Testis (tissue), 3 donors: ENCODE results near the gene ALDH3B2. TPM values are rescaled to one million over a fixed set of nuclear protein-coding genes. Genes with fewer than 3 reads are reported as not detected.
"Not testable (repeated sequence)": the region's sequence is repeated elsewhere in the genome, so short reads cannot be mapped to it uniquely, and the experiment has no call there.

Source experiments
- DNase-seq: peaks from one replicate; pipeline ENCODE4 v3.0.0-alpha.2; 2019
- H3K27ac ChIP-seq, 2 donors: fragments of 200-600 bp; sonication (generic); one replicate each; pipeline ENCODE4 v1.5.1; 2019
- H3K27me3 ChIP-seq: fragments of 200-600 bp; sonication (generic); one replicate; pipeline ENCODE4 v1.5.1; 2019
- H3K36me3 ChIP-seq: fragments of 200-600 bp; sonication (generic); one replicate; pipeline ENCODE4 v1.5.1; 2017; ENCODE audit warnings: low read depth; ENCODE audit errors: missing control alignments
- H3K4me1 ChIP-seq: fragments of 200-600 bp; sonication (generic); one replicate; pipeline ENCODE4 v1.5.1; 2019
- H3K4me3 ChIP-seq, 2 donors: fragments of 200-600 bp; sonication (generic); one replicate each; pipeline ENCODE4 v1.5.1; 2017 to 2019
- H3K9me3 ChIP-seq: fragments of 200-600 bp; sonication (generic); one replicate; pipeline ENCODE4 v1.5.1; 2017
- POLR2A ChIP-seq: fragments of 450-650 bp; IDR thresholded peaks from one replicate; pipeline ENCODE4 v1.6.1; 2017; ENCODE audit warnings: antibody characterized with exemption, mild to moderate bottlenecking, moderate library complexity
- WGBS, 2 donors: methylation state at CpG; one replicate each; pipeline ENCODE4 v1.1.5; 2018; 5-methylcytosine and 5-hydroxymethylcytosine counted together
- intact Hi-C: fragments of 100-400 bp; cut with DNase I; formaldehyde crosslinking; loops from one replicate; pipeline ENCODE4 v1.15.1; 2023; ENCODE audit warnings: low total_unique reads
- polyA plus RNA-seq: library from polyadenylated mRNA; stranded (reverse); fragments of 350-450 nt; fragmentation: Illumina TruSeq; extraction: RNeasy Lipid Tissue Mini Kit (QIAGEN cat#74804); gene quantifications from one replicate; pipeline ENCODE4 v1.2.3, GENCODE V29; 2014; ENCODE audit warnings: low read depth, low replicate concordance; ENCODE audit not compliant: insufficient read depth
- total RNA-seq, 2 donors: library from RNA; depleted of rRNA; stranded (reverse); fragments of >200 nt; gene quantifications; one replicate each; pipeline ENCODE4 v1.2.3, GENCODE V29; 2016
- TF ChIP-seq, protein P1 (sequence below), 3 experiments: fragments of 450-650 bp in 2 of 3; fragments of 200-600 bp in 1 of 3; sonication (generic) in 1 of 3; IDR thresholded peaks; one replicate each; pipeline ENCODE4 v1.5.1; 2016 to 2019; ENCODE audit warnings: antibody characterized with exemption in 3 of 3, mild to moderate bottlenecking in 2 of 3, moderate library complexity in 1 of 3

The ALDH3B2 gene
- total and polyA plus RNA-seq, 3 donors from 2014 or later, result 0.19 TPM; not detected in 2

DNA sequence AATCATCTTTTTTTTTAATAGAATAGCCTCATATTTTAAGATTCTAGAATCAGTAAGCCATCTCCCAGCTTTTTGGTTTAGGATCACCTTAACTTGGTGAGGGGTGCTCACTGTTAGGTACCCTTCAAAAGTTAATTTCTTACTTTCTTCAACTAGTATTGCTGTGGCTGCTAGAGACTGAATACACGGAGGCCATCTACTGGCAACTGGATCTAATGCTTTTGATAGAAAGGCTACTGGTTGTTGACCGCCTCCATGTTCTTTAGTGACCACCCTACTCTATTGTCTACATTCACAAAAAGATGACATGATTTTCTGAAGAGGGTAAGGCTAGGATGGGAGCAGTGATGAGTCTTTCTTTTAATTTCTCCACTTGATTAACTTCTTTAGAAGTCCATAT, 16.7 kb upstream of the ALDH3B2 start:
- no peaks in the 10 kb centered on the region for H3K36me3 ChIP-seq
- no peak for DNase-seq
- 64 to 65% methylated on average over 2 of the region's 2 CpGs for WGBS, 2 donors
- intact Hi-C loops, result no loop called here
- no peaks in the 10 kb centered on the region for H3K4me1 ChIP-seq
- H3K9me3 ChIP-seq, result no peaks in the 10 kb centered on the region
- TF ChIP-seq, protein P1, sequence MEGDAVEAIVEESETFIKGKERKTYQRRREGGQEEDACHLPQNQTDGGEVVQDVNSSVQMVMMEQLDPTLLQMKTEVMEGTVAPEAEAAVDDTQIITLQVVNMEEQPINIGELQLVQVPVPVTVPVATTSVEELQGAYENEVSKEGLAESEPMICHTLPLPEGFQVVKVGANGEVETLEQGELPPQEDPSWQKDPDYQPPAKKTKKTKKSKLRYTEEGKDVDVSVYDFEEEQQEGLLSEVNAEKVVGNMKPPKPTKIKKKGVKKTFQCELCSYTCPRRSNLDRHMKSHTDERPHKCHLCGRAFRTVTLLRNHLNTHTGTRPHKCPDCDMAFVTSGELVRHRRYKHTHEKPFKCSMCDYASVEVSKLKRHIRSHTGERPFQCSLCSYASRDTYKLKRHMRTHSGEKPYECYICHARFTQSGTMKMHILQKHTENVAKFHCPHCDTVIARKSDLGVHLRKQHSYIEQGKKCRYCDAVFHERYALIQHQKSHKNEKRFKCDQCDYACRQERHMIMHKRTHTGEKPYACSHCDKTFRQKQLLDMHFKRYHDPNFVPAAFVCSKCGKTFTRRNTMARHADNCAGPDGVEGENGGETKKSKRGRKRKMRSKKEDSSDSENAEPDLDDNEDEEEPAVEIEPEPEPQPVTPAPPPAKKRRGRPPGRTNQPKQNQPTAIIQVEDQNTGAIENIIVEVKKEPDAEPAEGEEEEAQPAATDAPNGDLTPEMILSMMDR (IDR thresholded peaks at IDR 0.05), result no peak
- TF ChIP-seq POLR2A, result no peak
- no peak overlapping the region for H3K4me3 ChIP-seq
- H3K27me3 ChIP-seq, result no peaks in the 10 kb centered on the region
- no peak overlapping the region for H3K27ac ChIP-seq

DNA sequence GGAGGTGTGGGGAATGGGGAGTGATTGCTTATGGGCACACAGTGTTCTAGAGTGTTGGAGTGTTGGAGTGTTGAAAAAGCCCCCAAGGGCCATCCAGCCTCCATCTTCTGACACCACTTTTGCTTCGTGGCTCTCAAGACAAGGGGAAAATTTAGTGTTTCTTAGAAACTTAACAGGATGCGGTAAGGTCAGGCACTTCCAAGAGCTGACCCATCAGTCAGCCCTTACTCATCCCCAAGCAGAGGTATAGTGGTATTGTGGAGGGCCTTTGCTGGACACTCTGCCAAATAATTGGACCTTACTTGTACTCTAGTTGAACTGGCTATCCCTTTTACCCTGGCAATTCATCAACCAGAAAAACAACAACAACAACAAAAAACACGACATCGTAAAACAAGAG, 14.8 kb upstream of the ALDH3B2 start:
- H3K36me3 ChIP-seq, result no peaks in the 10 kb centered on the region
- DNase-seq, result no peak
- H3K9me3 ChIP-seq, result no peaks in the 10 kb centered on the region
- intact Hi-C loops, result no loop called here
- TF ChIP-seq, protein P1 (IDR thresholded peaks at IDR 0.05), result no peak
- TF ChIP-seq POLR2A, result no peak
- no peaks in the 10 kb centered on the region for H3K4me1 ChIP-seq
- no peaks in the 10 kb centered on the region for H3K27me3 ChIP-seq
- H3K4me3 ChIP-seq, result no peak overlapping the region
- WGBS, 2 donors, result 82 to 84% methylated on average over 4 of the region's 4 CpGs
- no peak overlapping the region for H3K27ac ChIP-seq

DNA sequence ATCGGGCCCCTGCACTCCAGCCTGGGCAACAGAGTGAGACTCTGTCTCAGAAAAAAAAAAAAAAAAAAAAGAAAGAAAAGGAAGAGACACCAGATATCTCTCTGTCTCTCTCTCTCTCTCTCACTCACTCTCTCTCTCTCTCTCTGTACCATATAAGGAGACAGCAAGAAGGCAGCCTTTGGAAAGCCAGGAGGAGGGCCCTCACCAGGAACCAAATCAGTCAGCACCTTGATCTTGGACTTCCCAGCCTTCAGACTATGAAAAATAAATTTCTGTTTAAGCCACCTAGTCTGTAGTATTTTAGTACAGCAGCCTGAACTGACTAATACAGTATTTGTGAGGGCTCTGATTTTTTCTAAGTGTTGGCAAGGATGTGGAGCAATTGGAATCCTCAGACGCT, 13.6 kb upstream of the ALDH3B2 start:
- Histone ChIP-seq H3K9me3 (no peaks in the 10 kb centered on the region), H3K36me3 (no peaks in the 10 kb centered on the region), H3K4me3 (no peak overlapping the region), H3K27ac (no peak overlapping the region), H3K4me1 (no peaks in the 10 kb centered on the region), H3K27me3 (no peaks in the 10 kb centered on the region)
- WGBS, 2 donors, result 83 to 94% methylated on average over 2 of the region's 2 CpGs
- DNase-seq, result no peak
- no peak for TF ChIP-seq POLR2A
- TF ChIP-seq, protein P1 (IDR thresholded peaks at IDR 0.05), result no peak
- intact Hi-C loops, result no loop called here

- 26 to 29% methylated on average over 8 of the region's 8 CpGs for WGBS, 2 donors
- DNase-seq, H3K4me3 ChIP-seq, H3K9me3 ChIP-seq, H3K27ac ChIP-seq, H3K27me3 ChIP-seq, H3K36me3 ChIP-seq, H3K4me1 ChIP-seq, intact Hi-C loops: not testable (repeated sequence)
These were observed 11.4 kb upstream of the ALDH3B2 start for GRCh38 chr11:67685641-67686332.

- H3K4me3 ChIP-seq, intact Hi-C loops, H3K27ac ChIP-seq, H3K36me3 ChIP-seq, H3K4me1 ChIP-seq, H3K9me3 ChIP-seq, DNase-seq, H3K27me3 ChIP-seq: not testable (repeated sequence)
- WGBS, 2 donors, result 74 to 77% methylated on average over 14 of the region's 14 CpGs
These were observed 8.0 kb upstream of the ALDH3B2 start for GRCh38 chr11:67682126-67683034.
